Measurements from ENCODE around the gene LEKR1.

LEKR1 gene

GRCh38 chr3:157079676-157080369 is 253.7 kb downstream of the LEKR1 start:
- Mint-ChIP-seq H3K27me3 (ENCODE audit: low read depth) (no peaks in the 10 kb centered on the region), H3K27ac (no peak overlapping the region), H3K9me3 (no peaks in the 10 kb centered on the region)

GRCh38 chr3:157081626-157082210 is 255.6 kb downstream of the LEKR1 start:
- Mint-ChIP-seq H3K4me3 (no peak overlapping the region), H3K27ac (peak overlapping the region; percentile 46), H3K9me3 (no peaks in the 10 kb centered on the region), H3K27me3 (ENCODE audit: low read depth) (no peaks in the 10 kb centered on the region), H3K4me1 (ENCODE audit: low read depth) (peaks cover 47% of the 10 kb centered on the region), H3K36me3 (ENCODE audit: low read depth) (no peaks in the 10 kb centered on the region)

More at GRCh38 chr3:157079676-157080369, 253.7 kb downstream of the LEKR1 start:
- H3K4me1 Mint-ChIP-seq (ENCODE audit: low read depth): peaks cover 50% of the 10 kb centered on the region
- no peak overlapping the region for H3K4me3 Mint-ChIP-seq
- H3K36me3 Mint-ChIP-seq (ENCODE audit: low read depth): no peaks in the 10 kb centered on the region

- Mint-ChIP-seq H3K9me3 (no peaks in the 10 kb centered on the region), H3K4me3 (no peak overlapping the region), H3K4me1 (ENCODE audit: low read depth) (peaks cover 52% of the 10 kb centered on the region), H3K27ac (peak overlapping the region; percentile 46), H3K27me3 (ENCODE audit: low read depth) (no peaks in the 10 kb centered on the region), H3K36me3 (ENCODE audit: low read depth) (no peaks in the 10 kb centered on the region)
Observed at GRCh38 chr3:157082305-157082982, 256.3 kb downstream of the LEKR1 start.

- H3K36me3 Mint-ChIP-seq (ENCODE audit: low read depth): no peaks in the 10 kb centered on the region
Observed at GRCh38 chr3:157083824-157084223, 257.7 kb downstream of the LEKR1 start.

GRCh38 chr3:157086060-157086750 is 260.1 kb downstream of the LEKR1 start:
- Mint-ChIP-seq H3K27ac (no peak overlapping the region), H3K4me3 (no peak overlapping the region), H3K9me3 (no peaks in the 10 kb centered on the region), H3K36me3 (ENCODE audit: low read depth) (peaks cover 2% of the 10 kb centered on the region), H3K27me3 (ENCODE audit: low read depth) (no peaks in the 10 kb centered on the region), H3K4me1 (ENCODE audit: low read depth) (peaks cover 68% of the 10 kb centered on the region)

More at GRCh38 chr3:157083824-157084223, 257.7 kb downstream of the LEKR1 start:
- Mint-ChIP-seq H3K27me3 (ENCODE audit: low read depth) (no peaks in the 10 kb centered on the region), H3K4me3 (no peak overlapping the region), H3K27ac (no peak overlapping the region), H3K4me1 (ENCODE audit: low read depth) (peaks cover 54% of the 10 kb centered on the region), H3K9me3 (no peaks in the 10 kb centered on the region)

GRCh38 chr3:157086775-157087174 is 260.6 kb downstream of the LEKR1 start:
- Mint-ChIP-seq H3K4me1 (ENCODE audit: low read depth) (peaks cover 63% of the 10 kb centered on the region), H3K36me3 (ENCODE audit: low read depth) (peaks cover 2% of the 10 kb centered on the region), H3K4me3 (no peak overlapping the region), H3K27me3 (ENCODE audit: low read depth) (no peaks in the 10 kb centered on the region), H3K27ac (peak overlapping the region; percentile 43), H3K9me3 (no peaks in the 10 kb centered on the region)

- H3K27ac Mint-ChIP-seq: peak overlapping the region; percentile 94
- H3K4me1 Mint-ChIP-seq (ENCODE audit: low read depth): peaks cover 63% of the 10 kb centered on the region
- no peak overlapping the region for H3K4me3 Mint-ChIP-seq
- no peaks in the 10 kb centered on the region for H3K9me3 Mint-ChIP-seq
- peaks cover 2% of the 10 kb centered on the region for H3K36me3 Mint-ChIP-seq (ENCODE audit: low read depth)
- H3K27me3 Mint-ChIP-seq (ENCODE audit: low read depth): no peaks in the 10 kb centered on the region
Observed at GRCh38 chr3:157087373-157087772, 261.2 kb downstream of the LEKR1 start.

GRCh38 chr3:157087780-157088600 is 261.8 kb downstream of the LEKR1 start:
- Mint-ChIP-seq H3K4me1 (ENCODE audit: low read depth) (peaks cover 65% of the 10 kb centered on the region), H3K27ac (peak overlapping the region; percentile 94), H3K9me3 (no peaks in the 10 kb centered on the region), H3K36me3 (ENCODE audit: low read depth) (peaks cover 2% of the 10 kb centered on the region), H3K27me3 (ENCODE audit: low read depth) (no peaks in the 10 kb centered on the region), H3K4me3 (peak overlapping the region; percentile 85)

GRCh38 chr3:157088601-157089454 is 262.7 kb downstream of the LEKR1 start:
- peaks cover 69% of the 10 kb centered on the region for H3K4me1 Mint-ChIP-seq (ENCODE audit: low read depth)
- peak overlapping the region; percentile 94 for H3K27ac Mint-ChIP-seq
- peak overlapping the region; percentile 85 for H3K4me3 Mint-ChIP-seq
- H3K36me3 Mint-ChIP-seq (ENCODE audit: low read depth): peaks cover 2% of the 10 kb centered on the region
- H3K27me3 Mint-ChIP-seq (ENCODE audit: low read depth): no peaks in the 10 kb centered on the region
- no peaks in the 10 kb centered on the region for H3K9me3 Mint-ChIP-seq

- H3K27ac Mint-ChIP-seq: peak overlapping the region; percentile 94
Observed at GRCh38 chr3:157089455-157090221, 263.5 kb downstream of the LEKR1 start.

GRCh38 chr3:157091083-157091833 is 265.1 kb downstream of the LEKR1 start:
- Mint-ChIP-seq H3K4me3 (peak overlapping the region; percentile 0), H3K4me1 (ENCODE audit: low read depth) (peaks cover 72% of the 10 kb centered on the region), H3K36me3 (ENCODE audit: low read depth) (peaks cover 2% of the 10 kb centered on the region), H3K27me3 (ENCODE audit: low read depth) (no peaks in the 10 kb centered on the region), H3K9me3 (no peaks in the 10 kb centered on the region), H3K27ac (peak overlapping the region; percentile 94)

More at GRCh38 chr3:157089455-157090221, 263.5 kb downstream of the LEKR1 start:
- no peaks in the 10 kb centered on the region for H3K27me3 Mint-ChIP-seq (ENCODE audit: low read depth)
- H3K9me3 Mint-ChIP-seq: no peaks in the 10 kb centered on the region
- H3K36me3 Mint-ChIP-seq (ENCODE audit: low read depth): peaks cover 2% of the 10 kb centered on the region
- H3K4me3 Mint-ChIP-seq: peak overlapping the region; percentile 85
- peaks cover 73% of the 10 kb centered on the region for H3K4me1 Mint-ChIP-seq (ENCODE audit: low read depth)

GRCh38 chr3:157092230-157092629 is 266.1 kb downstream of the LEKR1 start:
- H3K4me3 Mint-ChIP-seq: no peak overlapping the region
- peak overlapping the region; percentile 37 for H3K27ac Mint-ChIP-seq
- no peaks in the 10 kb centered on the region for H3K9me3 Mint-ChIP-seq
- H3K27me3 Mint-ChIP-seq (ENCODE audit: low read depth): no peaks in the 10 kb centered on the region
- H3K36me3 Mint-ChIP-seq (ENCODE audit: low read depth): peaks cover 2% of the 10 kb centered on the region
- peaks cover 62% of the 10 kb centered on the region for H3K4me1 Mint-ChIP-seq (ENCODE audit: low read depth)
